Measurements from ENCODE around the gene ZKSCAN7.
"Not testable (repeated sequence)": the region's sequence is repeated elsewhere in the genome, so short reads cannot be mapped to it uniquely, and the experiment has no call there.

The ZKSCAN7 gene

GRCh38 chr3:44554626-44555592 lies at the start of gene ZKSCAN7:
Gene ZKSCAN7, plus strand, starts transcription at chr3:44555193. Its CDS starts 1,855 bp downstream, at chr3:44557048.
- FAIRE-seq = no peak

- no peak for FAIRE-seq
Observed at GRCh38 chr3:44506556-44506955, 48.4 kb upstream of the ZKSCAN7 start.

GRCh38 chr3:44506961-44507360 lies 48.0 kb upstream of the ZKSCAN7 start:
- FAIRE-seq = no peak

- FAIRE-seq = no peak
Observed at GRCh38 chr3:44509393-44509921, 45.5 kb upstream of the ZKSCAN7 start.

GRCh38 chr3:44510000-44510368 lies 45.0 kb upstream of the ZKSCAN7 start:
- FAIRE-seq = no peak

GRCh38 chr3:44511238-44511566 lies 43.8 kb upstream of the ZKSCAN7 start:
- no peak for FAIRE-seq

GRCh38 chr3:44513513-44513912 lies 41.5 kb upstream of the ZKSCAN7 start:
- no peak for FAIRE-seq

GRCh38 chr3:44516230-44516629 lies 38.8 kb upstream of the ZKSCAN7 start:
- no peak for FAIRE-seq

- no peak for FAIRE-seq
Observed at GRCh38 chr3:44518782-44519156, 36.2 kb upstream of the ZKSCAN7 start.

GRCh38 chr3:44521721-44522120 lies 33.3 kb upstream of the ZKSCAN7 start:
- FAIRE-seq = no peak

- FAIRE-seq = no peak
Observed at GRCh38 chr3:44522494-44522933, 32.5 kb upstream of the ZKSCAN7 start.

- FAIRE-seq = no peak
Observed at GRCh38 chr3:44525060-44525459, 29.9 kb upstream of the ZKSCAN7 start.

GRCh38 chr3:44529927-44530326 lies 25.1 kb upstream of the ZKSCAN7 start:
- FAIRE-seq = no peak

- no peak for FAIRE-seq
Observed at GRCh38 chr3:44530911-44531310, 24.1 kb upstream of the ZKSCAN7 start.

- not testable (repeated sequence) for FAIRE-seq
Observed at GRCh38 chr3:44534659-44535058, 20.3 kb upstream of the ZKSCAN7 start.

GRCh38 chr3:44535364-44535763 lies 19.6 kb upstream of the ZKSCAN7 start:
- no peak for FAIRE-seq

GRCh38 chr3:44544811-44545210 lies 10.2 kb upstream of the ZKSCAN7 start:
- FAIRE-seq = not testable (repeated sequence)

- no peak for FAIRE-seq
Observed at GRCh38 chr3:44555723-44556122, 730 bp downstream of the ZKSCAN7 start.

- FAIRE-seq = no peak
Observed at GRCh38 chr3:44557074-44557473, 2.1 kb downstream of the ZKSCAN7 start.

GRCh38 chr3:44561076-44561475 lies 6.1 kb downstream of the ZKSCAN7 start:
- FAIRE-seq = no peak

- FAIRE-seq = no peak
Observed at GRCh38 chr3:44562147-44562546, 7.2 kb downstream of the ZKSCAN7 start.

- FAIRE-seq = no peak
Observed at GRCh38 chr3:44568561-44568960, 13.6 kb downstream of the ZKSCAN7 start.

GRCh38 chr3:44571024-44571423 lies 16.0 kb downstream of the ZKSCAN7 start:
- FAIRE-seq = no peak

GRCh38 chr3:44576613-44577012 lies 21.6 kb downstream of the ZKSCAN7 start:
- FAIRE-seq = no peak

Data from islet of Langerhans (tissue), 1 donor.